HG03045 (cell line): ENCODE measurements around the gene SCAF8.
"Not testable (repeated sequence)": the region's sequence is repeated elsewhere in the genome, so short reads cannot be mapped to it uniquely, and the experiment has no call there.

Experiments
- ATAC-seq: cut with Tn5 transposase; IDR thresholded peaks from one replicate; pipeline ENCODE4 v1.9.1; 2021; ENCODE audit warnings: mild to moderate bottlenecking, moderate library complexity; ENCODE audit not compliant: unreplicated experiment

The SCAF8 gene, protein sequence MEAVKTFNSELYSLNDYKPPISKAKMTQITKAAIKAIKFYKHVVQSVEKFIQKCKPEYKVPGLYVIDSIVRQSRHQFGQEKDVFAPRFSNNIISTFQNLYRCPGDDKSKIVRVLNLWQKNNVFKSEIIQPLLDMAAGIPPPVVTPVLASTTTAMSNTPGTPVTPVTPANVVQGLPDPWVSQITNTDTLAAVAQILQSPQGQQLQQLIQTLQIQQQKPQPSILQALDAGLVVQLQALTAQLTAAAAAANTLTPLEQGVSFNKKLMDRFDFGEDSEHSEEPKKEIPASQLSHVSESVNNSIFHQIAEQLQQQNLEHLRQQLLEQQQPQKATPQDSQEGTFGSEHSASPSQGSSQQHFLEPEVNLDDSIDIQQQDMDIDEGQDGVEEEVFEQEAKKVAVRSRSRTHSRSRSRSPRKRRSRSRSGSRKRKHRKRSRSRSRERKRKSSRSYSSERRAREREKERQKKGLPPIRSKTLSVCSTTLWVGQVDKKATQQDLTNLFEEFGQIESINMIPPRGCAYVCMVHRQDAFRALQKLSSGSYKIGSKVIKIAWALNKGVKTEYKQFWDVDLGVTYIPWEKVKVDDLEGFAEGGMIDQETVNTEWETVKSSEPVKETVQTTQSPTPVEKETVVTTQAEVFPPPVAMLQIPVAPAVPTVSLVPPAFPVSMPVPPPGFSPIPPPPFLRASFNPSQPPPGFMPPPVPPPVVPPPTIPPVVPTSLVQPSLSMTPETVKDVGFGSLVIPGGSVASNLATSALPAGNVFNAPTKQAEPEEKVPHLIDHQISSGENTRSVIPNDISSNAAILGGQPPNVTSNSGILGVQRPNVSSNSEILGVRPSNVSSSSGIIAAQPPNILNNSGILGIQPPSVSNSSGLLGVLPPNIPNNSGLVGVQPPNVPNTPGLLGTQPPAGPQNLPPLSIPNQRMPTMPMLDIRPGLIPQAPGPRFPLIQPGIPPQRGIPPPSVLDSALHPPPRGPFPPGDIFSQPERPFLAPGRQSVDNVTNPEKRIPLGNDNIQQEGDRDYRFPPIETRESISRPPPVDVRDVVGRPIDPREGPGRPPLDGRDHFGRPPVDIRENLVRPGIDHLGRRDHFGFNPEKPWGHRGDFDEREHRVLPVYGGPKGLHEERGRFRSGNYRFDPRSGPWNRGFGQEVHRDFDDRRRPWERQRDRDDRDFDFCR (N-terminal part only)

DNA sequence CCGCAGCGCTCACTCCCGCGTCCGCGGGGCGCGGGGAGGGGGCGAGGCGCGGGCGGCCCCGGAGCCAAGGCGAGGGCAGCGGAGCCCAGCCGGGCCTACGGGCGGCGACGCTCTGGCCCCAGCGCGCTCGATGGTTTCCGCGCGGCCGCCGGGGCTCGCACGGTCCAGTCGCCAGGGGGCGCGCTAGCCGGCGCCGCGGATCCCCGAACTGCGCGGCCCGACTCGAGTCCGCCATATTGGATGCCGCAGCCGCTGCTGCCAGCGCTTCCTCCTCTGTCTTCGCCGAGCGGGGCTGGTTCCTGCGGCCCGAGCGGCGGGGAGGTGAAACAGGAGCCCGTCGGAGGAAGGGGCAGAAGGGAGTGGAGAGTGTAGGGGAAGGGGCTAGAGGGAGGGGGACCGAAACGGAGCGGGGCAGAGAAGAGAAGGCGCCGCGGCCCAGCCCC lies at the start of gene SCAF8:
Gene SCAF8, plus strand, starts transcription at position 234 of the 443 bp plus-strand sequence. CDS start 485 bp downstream, outside the sequence.
- ATAC-seq, result peak; percentile 83

GRCh38 chr6:154683756-154684523 lies 49.3 kb upstream of the SCAF8 start:
- peak; percentile 73 for ATAC-seq

GRCh38 chr6:154686162-154686561 lies 47.1 kb upstream of the SCAF8 start:
- no peak for ATAC-seq

- no peak for ATAC-seq
Observed at GRCh38 chr6:154689493-154690255, 43.5 kb upstream of the SCAF8 start.

DNA sequence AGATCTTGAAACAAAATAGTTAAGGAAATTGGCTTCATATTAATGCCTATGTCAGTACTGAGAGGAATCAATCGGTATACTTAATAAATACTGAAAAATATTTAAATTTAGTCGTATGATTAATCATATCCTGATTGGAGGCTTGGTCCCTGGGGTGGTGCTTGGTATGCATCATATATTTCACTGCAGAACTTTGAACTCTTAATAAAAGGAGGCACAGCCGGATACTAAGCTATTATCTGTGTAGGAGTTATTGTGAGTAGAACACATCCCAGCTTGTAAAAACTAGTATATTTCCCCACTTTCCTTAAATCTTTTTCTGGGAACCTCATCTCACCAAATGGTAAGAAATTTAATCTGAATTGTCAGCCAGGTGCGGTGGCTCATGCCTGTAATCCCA lies 42.4 kb upstream of the SCAF8 start:
- no peak for ATAC-seq

- no peak for ATAC-seq
Observed at GRCh38 chr6:154696661-154697060, 36.6 kb upstream of the SCAF8 start.

GRCh38 chr6:154703124-154703523 lies 30.1 kb upstream of the SCAF8 start:
- ATAC-seq, result no peak

GRCh38 chr6:154705471-154706113 lies 27.6 kb upstream of the SCAF8 start:
- ATAC-seq, result no peak

GRCh38 chr6:154706389-154706788 lies 26.8 kb upstream of the SCAF8 start:
- no peak for ATAC-seq

DNA sequence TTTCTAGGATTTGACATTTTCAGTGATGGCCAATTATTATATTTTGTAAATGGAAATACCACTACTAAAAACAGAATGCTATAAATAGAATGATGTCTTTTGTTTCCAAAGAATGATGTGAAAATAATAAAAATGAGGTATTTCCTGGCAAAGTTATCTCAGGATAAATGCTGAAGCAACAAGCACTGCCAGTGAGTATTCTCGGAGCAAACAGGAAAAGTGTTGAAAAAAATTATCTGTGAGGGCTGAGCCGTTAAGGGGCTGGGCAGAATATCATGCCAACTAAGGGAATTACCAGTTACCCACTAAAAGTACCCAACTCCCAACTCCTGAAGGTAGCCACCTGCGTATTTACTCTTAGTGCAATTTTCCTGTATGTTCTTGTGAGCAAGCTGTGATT lies 23.6 kb upstream of the SCAF8 start:
- ATAC-seq, result no peak

GRCh38 chr6:154710689-154711088 lies 22.5 kb upstream of the SCAF8 start:
- ATAC-seq, result no peak

GRCh38 chr6:154715446-154715845 lies 17.8 kb upstream of the SCAF8 start:
- no peak for ATAC-seq

GRCh38 chr6:154716350-154716749 lies 16.9 kb upstream of the SCAF8 start:
- ATAC-seq, result not testable (repeated sequence)

DNA sequence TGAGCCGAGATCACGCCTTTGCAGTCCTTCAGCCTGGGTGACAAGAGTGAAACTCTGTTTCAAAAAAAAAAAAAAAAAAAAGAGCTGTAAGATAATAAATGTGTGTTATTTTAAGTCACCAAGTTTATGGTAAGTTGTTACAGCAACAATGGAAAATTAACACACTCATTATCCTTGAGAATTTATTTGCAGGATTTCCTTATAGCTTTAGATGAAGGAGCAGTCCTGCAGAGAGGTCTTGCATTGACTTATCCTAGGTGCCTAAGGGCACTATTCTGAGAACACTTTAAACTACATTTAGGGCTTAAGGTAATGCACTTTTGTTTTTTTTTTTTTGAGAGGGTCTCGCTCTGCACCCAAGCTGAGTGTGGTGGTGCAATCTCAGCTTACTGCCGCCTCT lies 13.8 kb upstream of the SCAF8 start:
- ATAC-seq, result no peak

- no peak for ATAC-seq
Observed at GRCh38 chr6:154719854-154720253, 13.4 kb upstream of the SCAF8 start.

DNA sequence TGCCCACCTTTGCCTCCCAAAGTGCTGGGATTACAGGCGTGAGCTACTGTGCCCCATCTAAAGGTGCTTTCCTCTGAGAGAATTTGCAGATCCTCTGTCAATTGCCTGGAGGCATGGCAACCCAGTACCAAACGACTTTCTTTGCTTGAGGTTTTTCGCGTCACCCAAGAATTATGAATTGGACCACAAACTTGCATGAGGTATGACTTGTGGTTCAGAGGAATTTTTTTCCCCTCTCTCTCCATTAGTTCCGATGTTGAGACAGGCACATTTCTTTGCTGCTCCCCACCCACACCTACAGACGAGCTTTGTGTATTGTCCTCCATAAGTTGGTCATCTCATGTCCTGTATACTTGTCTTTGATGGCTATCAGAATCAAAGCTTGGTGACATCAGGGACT lies 11.8 kb upstream of the SCAF8 start:
- ATAC-seq, result no peak

- ATAC-seq, result no peak
Observed at GRCh38 chr6:154726887-154727286, 6.3 kb upstream of the SCAF8 start.

DNA sequence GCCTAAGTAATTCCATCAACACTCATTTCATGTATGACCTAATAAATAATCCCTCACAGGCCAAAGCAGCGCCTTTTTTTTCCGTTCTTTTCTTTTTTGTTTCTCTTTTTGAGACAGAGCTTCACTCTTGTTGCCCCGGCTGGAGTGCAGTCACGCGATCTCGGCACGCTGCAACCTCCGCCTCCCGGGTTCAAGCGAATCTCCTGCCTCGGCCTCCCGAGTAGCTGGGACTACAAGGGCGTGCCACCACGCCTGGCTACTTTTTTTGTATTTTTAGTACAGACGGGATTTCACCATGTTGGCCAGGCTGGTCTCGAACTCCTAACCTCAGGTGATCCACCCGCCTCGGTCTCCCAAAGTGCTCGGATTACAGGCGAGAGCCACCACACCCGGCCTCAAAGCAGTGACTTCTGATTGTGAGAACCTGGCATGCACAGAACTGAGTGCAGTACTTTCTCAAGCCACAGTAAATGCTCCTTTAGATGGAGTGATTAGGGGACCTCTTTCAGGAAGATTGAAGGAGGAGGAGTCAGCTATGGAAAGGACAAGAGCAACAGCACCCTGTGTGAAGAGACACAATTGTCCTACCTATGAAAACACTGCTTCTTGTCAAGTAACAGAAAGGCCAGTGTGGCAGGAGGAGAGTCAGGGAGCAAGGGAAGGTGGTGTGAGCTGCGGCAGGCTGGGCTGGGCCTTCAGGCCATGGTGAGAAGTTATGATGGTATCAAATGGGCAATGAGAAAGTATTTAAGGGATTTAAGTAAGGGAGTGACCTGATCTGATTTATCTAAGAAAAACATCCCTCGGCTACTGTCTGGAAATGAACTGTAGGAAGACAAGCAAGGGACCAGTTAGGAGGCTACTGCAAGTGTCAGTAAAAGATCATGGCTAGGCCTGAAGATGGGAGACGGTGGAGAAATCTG lies 1.7 kb upstream of the SCAF8 start:
- no peak for ATAC-seq
